Jurkat, Clone E6-1 (cell line): Measurements from ENCODE around the gene CDH1.

Experiments
- DNase-seq: peaks from one replicate; pipeline ENCODE4 v3.0.0-alpha.2; 2011; ENCODE audit warnings: low read depth, low spot score
- H3K4me3 ChIP-seq: 2 replicates; pipeline ENCODE4 v1.5.1; 2011; ENCODE audit warnings: mild to moderate bottlenecking, low read length, control low read depth, moderate library complexity

Gene CDH1

DNA sequence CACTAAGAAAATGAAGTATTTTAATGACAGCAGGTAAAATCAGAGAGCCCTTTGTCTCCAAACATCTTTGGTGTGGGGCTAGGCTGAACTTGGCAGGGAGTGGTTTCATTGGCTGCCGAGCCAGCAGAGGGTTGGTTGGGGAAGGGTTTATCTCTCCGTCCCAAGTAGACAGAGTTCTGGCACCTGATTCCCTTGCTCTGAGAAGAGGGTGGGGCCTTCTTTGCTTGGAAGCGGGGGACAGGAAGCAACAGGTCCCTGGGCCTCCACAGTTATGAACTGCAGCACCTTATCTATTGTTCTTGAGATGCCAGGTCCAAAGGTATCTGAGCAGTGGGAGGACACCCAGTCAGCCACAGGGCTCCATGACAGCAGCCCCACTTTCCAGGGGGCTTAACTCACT, 12.3 kb upstream of the CDH1 start:
- no peak for DNase-seq
- H3K4me3 ChIP-seq = no peak overlapping the region

DNA sequence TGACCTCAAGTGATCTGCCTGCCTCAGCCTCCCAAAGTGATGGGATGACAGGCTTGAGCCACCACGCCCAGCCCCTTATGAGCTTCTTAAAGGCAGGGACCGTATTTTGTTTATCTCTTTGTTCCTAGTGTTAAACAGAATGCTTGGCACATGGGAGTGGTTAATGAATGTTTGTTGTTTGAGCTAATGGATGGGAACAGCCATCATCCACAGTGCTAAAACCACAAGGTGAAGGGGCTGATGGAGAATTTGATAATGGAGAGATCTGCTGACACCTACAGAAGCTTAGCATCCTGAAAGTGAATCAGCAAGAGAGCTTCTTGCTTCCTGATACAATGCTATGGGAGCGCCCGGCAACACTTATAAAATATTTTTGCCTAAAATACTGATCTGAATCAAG, 8.6 kb upstream of the CDH1 start:
- no peak overlapping the region for H3K4me3 ChIP-seq
- DNase-seq = no peak

DNA sequence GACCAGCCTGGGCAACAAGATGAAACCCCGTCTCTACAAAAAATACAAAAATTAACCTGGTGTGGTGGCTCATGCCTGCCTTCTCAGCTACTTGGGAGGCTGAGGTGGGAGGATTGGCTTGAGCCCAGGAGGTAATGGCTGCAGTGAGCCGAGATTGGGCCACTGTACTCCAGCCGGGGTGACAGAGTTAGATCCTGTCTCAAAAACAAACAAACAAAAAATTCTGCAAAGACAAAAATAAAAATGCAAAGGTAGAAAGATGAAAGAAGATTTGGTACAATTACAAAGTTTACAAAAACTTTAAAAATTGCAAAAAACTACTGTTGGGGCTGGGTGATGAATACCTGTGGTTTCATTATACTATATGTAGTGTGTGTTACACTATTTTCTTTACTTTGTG, 5.5 kb upstream of the CDH1 start:
- no peak overlapping the region for H3K4me3 ChIP-seq
- DNase-seq = no peak

DNA sequence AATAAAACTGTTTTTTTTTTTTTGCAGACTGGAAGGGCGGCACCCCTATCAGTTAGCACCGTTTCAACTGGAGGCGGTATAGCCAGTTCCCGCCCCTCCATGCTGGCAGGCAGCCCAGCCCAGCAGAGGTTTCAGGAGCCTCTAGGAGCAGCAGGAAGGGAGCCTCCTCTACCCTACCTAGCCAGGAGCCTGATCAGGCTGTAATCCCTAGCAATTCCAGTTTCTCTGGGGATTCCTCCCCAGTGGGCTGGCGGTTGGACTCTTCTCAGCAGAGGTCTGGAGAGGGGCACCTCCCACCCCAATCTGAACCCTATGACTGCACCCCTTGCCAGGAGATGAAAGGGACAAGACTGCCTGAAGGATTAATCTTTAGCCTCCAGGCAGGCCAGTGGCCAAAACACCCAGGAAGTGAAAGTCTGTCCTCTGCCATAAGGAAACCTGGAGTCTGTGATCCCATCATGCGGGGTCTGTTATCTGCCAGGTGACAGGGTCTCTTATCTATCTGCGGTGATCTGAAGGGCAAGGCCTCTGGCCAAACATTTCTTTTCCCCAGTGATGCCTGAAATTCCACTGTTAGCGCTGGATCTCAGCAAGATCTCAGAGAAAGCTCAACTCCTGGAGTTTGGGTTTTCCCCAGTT, 4.9 kb upstream of the CDH1 start:
- no peak overlapping the region for H3K4me3 ChIP-seq
- no peak for DNase-seq

DNA sequence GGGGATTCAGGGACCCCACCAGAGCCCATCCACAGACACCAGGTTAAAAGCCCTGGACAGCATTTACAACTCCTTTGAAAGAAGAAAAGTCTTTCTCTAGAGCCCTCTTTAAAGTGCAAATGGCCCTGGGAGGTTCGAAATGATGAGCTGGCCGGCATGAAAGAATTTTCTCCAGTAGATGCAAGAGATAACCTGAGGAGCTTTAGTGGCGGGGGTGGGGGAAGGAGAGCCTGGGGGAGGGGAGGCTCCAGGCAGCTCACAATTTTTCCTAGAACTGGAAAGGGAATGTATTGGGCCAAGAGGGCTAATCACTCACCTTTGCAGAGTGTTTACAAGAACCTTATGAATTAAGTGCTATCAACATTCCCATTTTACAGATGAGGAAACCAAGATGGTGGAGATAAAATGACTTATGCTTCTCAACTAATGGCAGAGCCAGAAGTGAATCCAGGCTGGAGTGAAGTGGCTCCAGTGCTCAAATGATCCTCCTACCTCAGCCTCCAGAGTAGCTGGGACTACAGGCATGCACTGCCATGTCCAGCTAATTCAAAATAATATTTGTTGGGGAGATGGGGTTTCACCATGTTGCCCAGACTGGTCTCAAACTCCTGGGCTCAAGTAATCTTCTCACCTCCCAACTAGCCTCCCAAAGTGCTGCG, 4.2 kb upstream of the CDH1 start:
- no peak for DNase-seq
- H3K4me3 ChIP-seq = no peak overlapping the region

DNA sequence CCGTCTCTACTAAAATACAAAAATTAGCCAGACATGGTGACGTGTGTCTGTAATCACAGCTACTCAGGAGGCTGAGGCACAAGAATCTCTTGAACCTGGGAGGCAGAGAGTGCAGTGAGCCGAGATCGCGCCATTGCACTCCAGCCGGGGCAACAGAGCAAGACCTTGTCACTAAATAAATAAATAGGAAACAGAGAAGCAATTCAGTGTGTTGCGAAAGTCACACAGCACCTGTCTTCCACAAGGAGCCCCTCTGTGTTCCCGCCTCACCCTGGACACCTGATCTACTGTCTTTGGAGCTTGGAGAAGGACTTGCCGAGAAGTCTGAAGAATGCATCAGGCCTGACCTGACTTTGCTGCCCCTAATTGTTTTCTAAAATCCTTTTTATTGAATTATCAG, 3.5 kb upstream of the CDH1 start:
- no peak overlapping the region for H3K4me3 ChIP-seq
- DNase-seq = no peak

DNA sequence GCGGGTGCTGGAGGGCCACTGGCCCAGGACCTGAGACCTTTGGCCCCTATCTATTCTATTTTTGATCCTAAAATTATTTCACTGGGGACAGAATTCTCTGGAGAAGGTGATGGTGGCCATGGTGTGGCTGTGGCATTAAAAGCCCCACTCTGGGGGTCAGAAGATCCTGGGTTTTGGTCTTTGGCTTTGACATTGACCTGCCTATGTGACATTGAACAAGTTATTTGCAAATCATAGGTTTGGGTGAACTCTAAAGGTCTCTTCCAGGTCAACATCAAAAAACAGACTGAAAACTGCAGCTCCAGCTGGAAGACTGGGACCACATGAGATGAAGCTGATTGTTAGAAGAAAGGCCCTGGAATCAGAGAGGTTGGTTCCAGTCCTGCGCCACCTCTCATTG, 2.3 kb upstream of the CDH1 start:
- H3K4me3 ChIP-seq = no peak overlapping the region
- no peak for DNase-seq

DNA sequence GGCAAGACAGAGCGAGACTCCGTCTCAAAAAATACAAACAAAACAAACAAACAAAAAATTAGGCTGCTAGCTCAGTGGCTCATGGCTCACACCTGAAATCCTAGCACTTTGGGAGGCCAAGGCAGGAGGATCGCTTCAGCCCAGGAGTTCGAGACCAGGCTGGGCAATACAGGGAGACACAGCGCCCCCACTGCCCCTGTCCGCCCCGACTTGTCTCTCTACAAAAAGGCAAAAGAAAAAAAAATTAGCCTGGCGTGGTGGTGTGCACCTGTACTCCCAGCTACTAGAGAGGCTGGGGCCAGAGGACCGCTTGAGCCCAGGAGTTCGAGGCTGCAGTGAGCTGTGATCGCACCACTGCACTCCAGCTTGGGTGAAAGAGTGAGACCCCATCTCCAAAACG, 531 bp upstream of the CDH1 start:
- no peak for DNase-seq
- H3K4me3 ChIP-seq = no peak overlapping the region

DNA sequence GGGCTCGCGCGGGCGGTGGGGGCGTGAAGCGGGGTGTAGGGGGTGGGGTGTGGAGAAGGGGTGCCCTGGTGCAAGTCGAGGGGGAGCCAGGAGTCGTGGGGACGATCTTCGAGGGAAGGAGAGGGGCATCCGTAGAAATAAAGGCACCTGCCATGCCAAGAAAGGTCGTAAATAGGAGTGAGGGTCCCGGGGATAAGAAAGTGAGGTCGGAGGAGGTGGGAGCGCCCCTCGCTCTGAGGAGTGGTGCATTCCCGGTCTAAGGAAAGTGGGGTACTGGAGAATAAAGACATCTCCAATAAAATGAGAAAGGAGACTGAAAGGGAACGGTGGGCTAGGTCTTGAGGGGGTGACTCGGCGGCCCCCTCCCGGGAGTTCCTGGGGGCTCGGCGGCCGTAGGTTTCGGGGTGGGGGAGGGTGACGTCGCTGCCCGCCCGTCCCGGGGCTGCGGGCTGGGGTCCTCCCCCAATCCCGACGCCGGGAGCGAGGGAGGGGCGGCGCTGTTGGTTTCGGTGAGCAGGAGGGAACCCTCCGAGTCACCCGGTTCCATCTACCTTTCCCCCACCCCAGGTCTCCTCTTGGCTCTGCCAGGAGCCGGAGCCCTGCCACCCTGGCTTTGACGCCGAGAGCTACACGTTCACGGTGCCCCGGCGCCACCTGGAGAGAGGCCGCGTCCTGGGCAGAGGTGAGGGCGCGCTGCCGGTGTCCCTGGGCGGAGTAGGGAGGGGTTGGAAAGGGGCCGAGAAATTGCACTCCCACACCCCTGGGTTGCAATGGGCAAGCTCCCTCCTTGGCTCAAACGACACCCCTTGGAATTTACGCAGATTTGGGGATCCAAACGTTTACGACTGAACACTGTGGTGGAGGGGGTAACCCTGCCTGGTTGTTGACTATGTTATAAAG, 888 bp downstream of the CDH1 start:
- H3K4me3 ChIP-seq = no peak overlapping the region
- no peak for DNase-seq

DNA sequence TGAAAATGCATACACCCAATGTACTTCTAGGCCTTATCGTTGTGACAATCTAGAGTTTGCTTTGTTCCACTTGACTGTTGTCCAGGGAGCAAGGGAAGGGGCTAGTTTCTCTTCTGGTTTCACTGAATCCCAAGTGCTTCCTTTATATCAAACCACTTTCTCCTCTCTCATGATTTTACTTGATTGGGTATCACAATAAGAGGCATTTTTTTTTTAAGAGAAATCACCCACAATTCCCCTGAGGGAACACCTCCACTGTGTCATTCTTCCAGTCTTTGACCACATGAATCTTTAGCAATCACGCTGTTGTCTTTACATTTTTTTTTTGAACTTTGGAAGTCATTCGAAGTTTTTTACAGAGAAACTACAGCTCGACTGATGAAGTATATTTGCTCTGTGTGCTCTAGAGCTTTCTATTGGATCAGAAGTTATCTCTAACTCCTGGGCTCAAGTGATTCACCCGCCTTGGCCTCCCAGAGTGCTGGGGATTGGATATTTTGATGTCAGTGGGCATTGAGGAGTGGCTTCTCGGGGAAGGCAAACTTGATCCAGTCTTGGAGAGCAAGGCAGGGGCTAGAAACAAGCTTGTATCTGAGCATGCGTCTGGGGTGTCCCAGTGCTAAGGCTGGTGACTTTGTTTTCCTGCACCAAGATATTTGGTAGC, 3.0 kb downstream of the CDH1 start:
- peak; percentile 19 for DNase-seq
- no peak overlapping the region for H3K4me3 ChIP-seq

DNA sequence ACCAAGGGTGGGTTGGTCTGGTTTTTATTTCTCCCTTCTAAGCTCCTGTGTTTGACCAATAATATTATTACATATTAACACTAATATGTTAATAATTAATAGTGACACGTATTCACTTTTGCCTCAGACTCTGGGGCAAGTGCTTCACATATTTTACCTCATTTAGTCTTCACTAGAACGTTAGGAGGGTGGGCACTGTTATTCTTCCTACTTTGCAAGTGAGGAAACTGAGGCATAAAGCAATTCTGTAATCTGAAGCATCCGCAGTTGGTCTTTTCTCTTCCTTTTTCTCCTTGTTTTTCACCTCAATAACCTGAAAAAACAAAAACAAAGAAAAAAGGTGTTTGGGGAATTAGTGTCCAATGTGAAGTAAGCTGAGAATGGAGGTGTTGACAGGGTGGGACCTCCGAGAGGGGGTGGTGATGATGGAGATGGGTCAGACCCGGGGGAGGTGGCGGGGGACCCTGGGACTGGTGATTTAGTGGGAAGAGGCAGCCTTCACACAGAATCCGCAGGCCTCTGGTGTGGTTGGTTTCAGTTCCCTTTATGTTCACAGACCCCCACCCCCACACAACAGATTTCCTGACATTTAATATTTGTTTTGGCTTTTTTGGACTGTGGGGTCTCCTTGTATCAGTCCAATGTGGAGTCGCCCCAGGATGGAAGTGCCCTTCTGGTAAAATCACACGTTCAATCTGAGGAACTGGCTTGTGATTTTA, 3.7 kb downstream of the CDH1 start:
- no peak overlapping the region for H3K4me3 ChIP-seq
- DNase-seq = no peak

DNA sequence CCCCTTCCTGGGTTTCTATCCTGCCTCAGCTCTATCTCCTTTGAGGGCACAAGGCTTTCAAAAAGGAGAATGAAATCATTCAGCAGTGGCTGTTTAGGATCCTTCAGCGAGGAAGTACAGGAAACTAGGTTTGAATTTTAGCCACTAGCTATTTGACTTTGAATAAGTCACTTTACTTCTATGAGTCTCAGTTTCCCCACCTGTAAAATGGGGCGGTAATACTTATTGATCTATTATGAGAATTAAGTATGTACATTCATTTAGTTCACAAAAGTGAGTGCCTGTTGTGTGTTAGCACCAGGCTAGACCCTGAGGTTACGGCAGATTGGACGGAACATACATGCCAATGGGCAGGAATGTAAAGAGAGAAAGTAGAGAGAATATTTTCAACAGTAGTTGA, 6.6 kb downstream of the CDH1 start:
- no peak overlapping the region for H3K4me3 ChIP-seq
- no peak for DNase-seq

DNA sequence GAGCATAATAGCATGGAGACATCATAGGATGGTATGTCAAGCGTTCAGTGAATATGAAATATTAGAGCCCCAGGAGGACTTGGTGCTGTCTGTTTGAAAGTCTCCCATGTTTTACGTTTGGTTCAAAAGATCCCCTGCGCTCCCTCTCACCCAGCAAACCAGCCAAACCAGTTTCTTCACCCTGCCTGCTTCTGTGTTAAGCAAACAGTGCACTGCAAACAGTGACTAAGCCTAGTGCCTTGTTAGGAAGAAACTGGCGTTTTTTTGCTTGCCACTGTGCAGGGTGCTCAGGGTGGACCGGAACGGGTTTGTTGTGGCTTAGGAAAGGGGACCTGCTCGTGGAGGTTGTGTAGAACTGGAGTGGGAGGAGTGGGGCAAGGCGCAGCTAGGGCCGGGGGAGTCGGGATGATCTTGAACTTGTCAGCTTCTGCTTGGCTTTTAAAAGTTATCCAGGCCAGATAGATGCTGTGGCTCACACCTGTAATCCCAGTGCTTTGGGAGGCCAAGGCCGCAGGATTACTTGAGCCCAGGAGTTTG, 7.7 kb downstream of the CDH1 start:
- DNase-seq = no peak
- no peak overlapping the region for H3K4me3 ChIP-seq

DNA sequence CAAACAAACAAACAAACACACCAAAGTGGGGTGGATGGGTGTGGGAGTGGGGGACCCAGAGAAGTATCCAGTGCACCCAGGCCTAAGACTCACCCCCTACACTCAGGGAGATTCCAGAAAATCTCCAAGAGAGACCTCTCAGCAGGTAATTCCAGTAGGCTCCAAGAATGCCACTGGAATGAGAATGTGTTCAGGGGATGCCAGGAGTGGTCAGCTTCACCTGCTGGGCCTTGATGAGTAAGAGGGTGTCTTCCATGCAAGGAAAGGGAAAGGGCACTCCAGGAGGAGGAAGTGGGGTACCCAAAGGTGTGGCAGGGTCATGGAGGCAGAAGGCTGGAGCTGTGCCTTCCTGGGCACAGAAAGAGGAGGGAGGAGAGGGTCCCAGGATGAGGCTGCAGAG, 9.9 kb downstream of the CDH1 start:
- no peak overlapping the region for H3K4me3 ChIP-seq
- DNase-seq = no peak

DNA sequence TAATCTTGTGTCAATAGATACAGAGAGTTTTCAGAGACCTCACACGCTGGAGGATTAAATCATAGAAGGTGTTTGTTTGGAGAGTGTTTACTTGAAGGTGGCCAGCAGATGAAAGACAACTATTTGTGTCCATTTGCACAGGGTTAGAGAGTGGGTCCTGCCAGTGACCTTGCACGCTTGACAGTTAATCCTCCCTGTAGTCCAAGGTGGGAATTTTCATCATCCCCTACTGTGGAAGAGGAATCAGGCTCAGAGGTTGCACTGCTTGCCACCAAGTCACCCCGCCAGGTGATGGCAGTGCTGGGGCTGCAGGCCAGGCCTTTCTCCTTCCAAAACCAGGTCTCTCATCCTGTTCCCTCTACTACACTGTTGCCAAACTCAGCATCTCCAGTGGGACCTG, 12.3 kb downstream of the CDH1 start:
- DNase-seq = no peak
- H3K4me3 ChIP-seq = no peak overlapping the region

DNA sequence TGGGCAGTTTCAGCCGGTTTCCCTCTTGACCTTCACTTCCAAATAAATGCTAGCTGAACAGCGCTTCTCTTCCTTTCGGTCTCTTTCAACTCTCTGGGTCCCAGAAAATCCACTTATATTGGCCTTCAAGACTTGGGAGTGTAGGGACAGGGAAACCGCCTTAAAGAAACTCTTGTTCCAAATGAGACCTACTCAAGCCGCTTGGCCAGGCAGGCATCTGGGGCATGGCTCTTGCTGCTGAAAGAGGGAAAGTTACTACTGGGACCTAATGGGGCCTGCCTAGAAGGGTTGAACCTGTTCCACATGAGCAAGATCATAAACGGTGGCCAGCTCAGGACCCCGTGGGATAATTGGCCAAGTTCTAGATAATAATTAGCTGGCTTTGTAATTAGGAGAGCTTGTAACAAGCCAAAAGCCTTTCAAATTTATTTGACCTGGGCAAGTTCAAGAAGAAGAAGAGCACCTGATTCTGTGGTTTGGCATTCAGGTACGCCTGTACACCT, 13.2 kb downstream of the CDH1 start:
- no peak overlapping the region for H3K4me3 ChIP-seq
- DNase-seq = no peak

DNA sequence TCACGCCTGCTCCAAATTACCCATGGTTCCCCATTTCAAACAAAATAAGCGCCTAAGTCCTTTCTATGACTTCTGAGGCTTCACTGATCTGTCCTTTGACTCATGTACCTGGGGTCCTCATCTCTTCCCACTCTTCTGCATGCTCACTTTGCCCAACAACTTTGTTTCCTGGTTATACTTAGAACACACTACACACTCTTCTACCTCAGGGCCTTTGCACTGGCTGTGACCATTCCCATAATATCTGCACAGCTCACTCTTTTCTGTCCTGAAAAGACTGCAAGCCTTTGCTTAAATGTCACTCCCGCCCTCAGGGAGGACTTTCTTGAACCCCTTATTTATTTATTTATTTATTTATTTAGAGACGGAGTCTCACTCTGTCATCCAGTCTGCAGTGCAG, 14.1 kb downstream of the CDH1 start:
- DNase-seq = no peak
- H3K4me3 ChIP-seq = no peak overlapping the region

DNA sequence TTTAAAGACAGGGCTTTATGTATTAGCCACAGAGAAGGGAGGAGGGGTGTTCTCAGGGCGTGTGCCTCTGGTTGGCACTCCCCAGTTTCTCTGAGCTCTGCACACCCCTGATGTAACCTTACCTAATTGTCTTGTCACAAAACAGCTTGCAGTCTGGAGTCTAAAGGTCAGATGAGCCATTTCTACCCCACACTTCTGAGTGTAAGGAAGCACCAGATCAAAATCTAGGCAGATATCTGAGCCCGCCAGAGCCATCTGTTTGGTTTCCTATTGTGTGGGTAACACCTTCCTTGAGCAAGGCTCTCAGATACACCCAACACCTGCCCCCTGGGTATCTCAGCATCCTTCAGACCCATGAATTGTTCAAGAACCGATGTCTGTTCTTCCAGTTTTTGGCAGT, 15.5 kb downstream of the CDH1 start:
- no peak overlapping the region for H3K4me3 ChIP-seq

More for the DNA sequence above, 15.5 kb downstream of the CDH1 start:
- DNase-seq = peak; percentile 58
